HPDE6-E6E7 (cell line): ENCODE data around the gene GPC3.

Experiments
- DNase-seq: peaks from one replicate; pipeline ENCODE4 v3.0.0; 2011; ENCODE audit warnings: missing footprints; ENCODE audit errors: extremely low spot score

Gene GPC3

GRCh38 chrX:133846311-133846710 lies 139.1 kb downstream of the GPC3 start:
- DNase-seq: no peak

DNA sequence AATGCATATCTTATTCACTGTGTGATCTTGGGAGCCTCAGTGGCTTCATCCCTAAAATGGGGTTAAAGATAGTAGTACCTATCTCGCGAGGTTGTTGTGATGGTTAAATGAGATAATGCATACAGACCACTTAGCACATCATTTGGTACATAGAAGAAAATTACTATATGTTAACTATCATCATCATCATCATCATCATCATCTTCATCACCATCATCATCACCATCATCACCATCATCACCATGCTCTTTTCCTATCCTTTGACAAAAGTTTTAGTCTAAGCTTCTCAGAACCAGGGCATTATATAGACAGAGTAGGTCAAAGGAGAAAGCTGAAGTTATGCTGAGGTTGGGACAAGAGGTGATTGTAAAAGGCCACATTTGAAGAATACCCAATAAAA lies 145.0 kb downstream of the GPC3 start:
- no peak for DNase-seq

DNA sequence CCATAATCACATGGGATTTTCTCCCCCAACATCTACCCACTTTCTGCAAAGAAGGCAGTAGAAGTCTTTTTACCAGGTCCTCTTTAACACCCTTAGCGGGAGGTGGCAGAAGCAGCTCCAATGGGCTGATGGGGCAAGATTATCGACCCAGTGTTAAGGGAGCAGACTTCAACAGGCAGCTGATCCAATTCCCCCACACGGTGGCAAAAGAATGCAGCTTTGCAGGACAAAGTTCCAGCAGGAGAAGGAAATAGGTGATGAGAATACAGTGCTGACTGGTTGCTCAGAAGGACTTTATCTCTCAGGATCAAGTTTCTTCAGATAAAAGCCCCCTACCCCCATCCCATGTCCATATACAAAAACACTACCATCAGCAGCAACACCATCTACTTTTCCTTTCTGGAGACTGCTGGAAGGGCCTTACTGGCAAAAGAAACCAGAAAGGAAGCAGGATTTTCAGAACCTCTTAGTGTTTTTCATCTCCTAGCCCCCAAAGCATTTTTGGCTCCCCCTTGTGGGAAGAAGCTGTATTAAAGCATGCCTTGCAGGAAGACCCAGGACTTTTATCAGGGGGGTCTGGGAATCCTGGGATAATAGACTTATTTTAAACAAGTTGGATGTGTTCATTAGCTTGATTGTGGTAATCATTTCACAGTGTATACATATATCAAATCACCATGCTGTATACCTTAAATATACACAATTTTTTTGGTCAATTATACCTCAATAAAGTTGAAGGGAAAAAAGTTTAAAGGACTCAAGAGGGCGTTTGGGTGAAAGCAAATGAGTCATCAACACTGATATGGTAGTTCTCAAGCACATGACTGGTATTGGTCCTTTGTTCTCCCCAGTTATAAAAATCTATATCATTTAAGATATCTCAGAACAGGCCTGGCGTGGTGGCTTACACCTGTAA lies 146.4 kb downstream of the GPC3 start:
- DNase-seq: no peak

- DNase-seq: no peak
Measured at GRCh38 chrX:133837091-133837490, 148.3 kb downstream of the GPC3 start.

DNA sequence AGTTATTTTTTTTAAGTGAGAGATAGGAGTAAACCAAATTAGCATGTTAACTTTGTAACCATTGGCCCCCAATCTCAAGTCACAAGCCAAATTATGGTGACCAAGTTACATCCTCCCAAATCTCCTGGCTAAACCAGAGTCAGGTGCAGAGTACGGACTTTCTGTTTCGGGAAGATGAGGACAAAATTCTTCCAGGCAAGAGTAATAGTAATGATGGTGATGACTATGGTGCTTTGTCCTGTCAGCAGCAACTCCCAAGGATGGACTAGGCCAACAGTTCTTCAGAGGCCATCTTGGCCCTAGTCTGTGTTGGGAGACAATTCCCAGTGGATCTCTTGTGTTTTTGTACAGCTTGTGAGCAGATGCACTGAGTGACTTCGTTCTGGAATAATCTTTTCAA lies 148.8 kb downstream of the GPC3 start:
- no peak for DNase-seq

GRCh38 chrX:133834771-133835170 lies 150.6 kb downstream of the GPC3 start:
- no peak for DNase-seq

DNA sequence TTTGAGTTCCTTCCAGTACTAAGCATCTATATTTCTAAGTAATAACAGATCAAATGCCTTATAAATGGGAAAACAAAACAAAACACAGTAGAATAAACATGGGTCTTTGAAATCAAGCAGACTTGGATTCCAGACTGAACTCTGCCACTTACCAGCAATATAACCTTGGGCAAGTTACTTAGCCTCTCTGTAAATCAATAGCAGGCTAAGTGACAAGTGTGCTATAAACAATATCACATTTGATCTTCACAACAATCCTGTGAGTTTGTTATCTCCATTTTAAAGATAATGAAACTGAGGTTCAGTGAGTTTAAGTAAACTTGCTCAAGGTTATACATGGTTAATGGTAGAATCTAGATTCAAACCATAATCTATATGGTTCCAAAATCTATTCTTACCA lies 165.8 kb downstream of the GPC3 start:
- DNase-seq: no peak

GRCh38 chrX:133818019-133818418 lies 167.4 kb downstream of the GPC3 start:
- DNase-seq: no peak

DNA sequence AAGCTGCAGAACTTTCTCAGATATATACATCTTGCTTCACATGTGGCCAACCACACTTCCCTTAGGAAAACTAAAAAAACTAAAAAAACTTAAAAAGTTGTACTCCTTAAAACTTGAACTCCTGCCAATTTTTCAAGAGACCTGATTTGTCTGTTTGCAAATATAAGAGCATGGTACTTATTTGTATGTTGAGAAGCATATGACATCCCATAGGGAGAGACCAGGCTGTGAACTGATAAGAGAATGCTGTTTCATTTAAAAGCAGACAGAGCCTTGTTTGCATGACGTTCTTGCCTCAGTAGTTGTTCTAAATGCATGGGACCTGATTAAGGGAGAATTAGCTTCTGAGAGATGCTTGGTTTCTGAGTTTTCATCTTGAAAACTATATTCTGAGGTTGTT lies 169.9 kb downstream of the GPC3 start:
- DNase-seq: no peak

GRCh38 chrX:133813971-133814370 lies 171.4 kb downstream of the GPC3 start:
- DNase-seq: no peak

GRCh38 chrX:133812402-133812801 lies 173.0 kb downstream of the GPC3 start:
- DNase-seq: no peak

DNA sequence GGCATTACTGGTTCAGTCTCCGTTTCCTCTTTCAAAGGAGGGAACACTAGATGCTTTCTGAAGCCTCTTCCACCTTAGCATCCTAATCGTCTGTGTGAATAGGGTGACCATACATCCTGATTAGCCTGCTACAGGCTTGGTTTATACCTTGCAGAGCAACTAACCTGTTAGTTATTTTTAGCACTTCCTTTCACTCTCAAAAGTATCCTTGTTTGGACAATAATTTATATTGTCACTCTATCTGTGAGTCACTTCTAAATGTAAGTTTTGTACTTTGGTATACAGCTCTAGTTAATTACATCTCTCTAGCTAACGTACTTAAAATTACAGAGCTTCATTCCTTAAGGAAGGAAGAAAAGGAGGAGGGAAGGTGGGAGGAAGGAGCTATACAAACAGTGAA lies 174.5 kb downstream of the GPC3 start:
- DNase-seq: no peak

DNA sequence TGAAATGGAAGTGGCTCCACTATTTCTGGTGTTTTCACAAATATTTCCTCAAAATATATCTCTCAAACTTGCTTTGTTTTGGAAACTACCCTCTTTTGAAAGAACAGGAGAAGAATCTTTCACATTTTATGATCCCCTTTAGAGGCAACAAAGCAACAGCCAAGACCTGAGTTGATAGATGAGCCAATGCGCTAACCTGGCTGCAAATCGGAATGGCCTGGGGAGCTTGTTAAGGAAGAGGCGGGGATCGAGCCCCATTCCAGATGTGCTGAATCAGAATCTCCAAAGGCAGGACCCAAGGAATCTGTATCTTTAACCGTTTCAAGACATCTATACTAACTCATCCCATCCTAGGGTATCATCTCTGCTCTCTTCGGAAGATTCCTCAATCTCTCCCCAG lies 181.3 kb downstream of the GPC3 start:
- no peak for DNase-seq

GRCh38 chrX:133796282-133796681 lies 189.1 kb downstream of the GPC3 start:
- no peak for DNase-seq

DNA sequence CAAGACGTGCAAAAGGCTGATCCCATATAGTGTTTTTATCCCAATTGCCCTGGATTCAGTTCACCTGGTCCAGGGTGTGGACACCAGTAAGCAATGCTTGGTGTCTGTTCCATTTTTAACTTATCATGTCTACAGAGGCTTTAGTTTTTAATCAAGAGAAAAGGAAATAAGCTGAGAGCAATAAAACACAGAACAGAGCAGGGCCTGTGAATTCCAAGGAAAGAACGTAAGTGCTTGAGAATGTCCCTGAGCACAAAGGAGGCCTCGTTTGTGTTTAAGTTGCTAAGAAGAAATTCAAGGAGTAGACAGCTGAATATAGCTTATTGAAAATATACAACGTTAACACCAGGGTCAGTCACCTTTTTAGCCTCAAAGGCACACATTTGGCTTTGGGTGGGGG lies 191.3 kb downstream of the GPC3 start:
- DNase-seq: no peak

- DNase-seq: no peak
Measured at GRCh38 chrX:133793626-133794025, 191.8 kb downstream of the GPC3 start.

- peak; percentile 69 for DNase-seq
Measured at GRCh38 chrX:133792198-133792953, 193.0 kb downstream of the GPC3 start.

DNA sequence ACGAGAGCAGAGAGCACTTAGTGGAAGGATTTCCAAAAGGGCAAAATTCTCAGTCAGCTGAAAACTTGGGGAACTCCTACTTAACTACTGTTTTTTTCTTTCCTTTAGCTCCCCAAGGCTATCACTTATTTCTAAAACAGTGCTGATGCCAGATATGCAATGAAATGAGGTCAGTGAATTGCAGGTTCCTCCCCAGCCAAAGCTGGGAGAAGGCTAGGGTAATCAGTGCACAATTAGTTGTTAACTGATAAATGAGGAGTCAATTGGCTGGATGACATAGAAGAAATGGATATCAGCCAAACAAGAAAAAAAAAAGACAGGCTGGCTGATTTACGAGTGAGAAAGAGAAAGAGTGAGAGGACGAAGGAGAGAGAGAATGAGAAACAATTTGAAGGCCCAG lies 195.6 kb downstream of the GPC3 start:
- DNase-seq: no peak

- DNase-seq: no peak
Measured at GRCh38 chrX:133786382-133786781, 199.0 kb downstream of the GPC3 start.

GRCh38 chrX:133783274-133783673 lies 202.1 kb downstream of the GPC3 start:
- DNase-seq: no peak

DNA sequence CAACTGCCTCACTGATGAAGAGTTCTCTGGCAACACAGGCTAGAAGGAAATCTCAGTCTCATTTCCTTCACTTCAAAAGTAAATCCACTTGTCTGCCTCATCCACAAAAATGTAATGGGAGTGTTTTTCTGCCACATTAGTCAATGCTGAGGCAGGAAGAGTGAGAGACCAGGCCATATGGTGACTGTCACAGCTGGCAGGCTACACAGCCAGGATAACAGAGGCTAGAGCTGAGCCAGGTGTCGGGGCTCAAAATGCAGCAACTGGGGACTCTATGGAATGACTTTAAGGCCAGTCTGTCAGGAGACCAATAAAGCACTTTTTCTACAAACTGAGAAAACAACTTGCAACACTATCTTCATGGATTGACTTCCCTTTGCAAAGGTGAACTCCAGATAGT lies 204.2 kb downstream of the GPC3 start:
- no peak for DNase-seq

- DNase-seq: no peak
Measured at GRCh38 chrX:133776072-133776471, 209.3 kb downstream of the GPC3 start.

GRCh38 chrX:133774807-133775206 lies 210.6 kb downstream of the GPC3 start:
- DNase-seq: no peak
